COLO829 (cell line): ENCODE results near the gene SCAP.
"Not testable (repeated sequence)": the region's sequence is repeated elsewhere in the genome, so short reads cannot be mapped to it uniquely, and the experiment has no call there.

Experiments used
- DNase-seq: peaks from one replicate; pipeline ENCODE4 v3.0.0; 2012; ENCODE audit warnings: low spot score

The SCAP gene

DNA sequence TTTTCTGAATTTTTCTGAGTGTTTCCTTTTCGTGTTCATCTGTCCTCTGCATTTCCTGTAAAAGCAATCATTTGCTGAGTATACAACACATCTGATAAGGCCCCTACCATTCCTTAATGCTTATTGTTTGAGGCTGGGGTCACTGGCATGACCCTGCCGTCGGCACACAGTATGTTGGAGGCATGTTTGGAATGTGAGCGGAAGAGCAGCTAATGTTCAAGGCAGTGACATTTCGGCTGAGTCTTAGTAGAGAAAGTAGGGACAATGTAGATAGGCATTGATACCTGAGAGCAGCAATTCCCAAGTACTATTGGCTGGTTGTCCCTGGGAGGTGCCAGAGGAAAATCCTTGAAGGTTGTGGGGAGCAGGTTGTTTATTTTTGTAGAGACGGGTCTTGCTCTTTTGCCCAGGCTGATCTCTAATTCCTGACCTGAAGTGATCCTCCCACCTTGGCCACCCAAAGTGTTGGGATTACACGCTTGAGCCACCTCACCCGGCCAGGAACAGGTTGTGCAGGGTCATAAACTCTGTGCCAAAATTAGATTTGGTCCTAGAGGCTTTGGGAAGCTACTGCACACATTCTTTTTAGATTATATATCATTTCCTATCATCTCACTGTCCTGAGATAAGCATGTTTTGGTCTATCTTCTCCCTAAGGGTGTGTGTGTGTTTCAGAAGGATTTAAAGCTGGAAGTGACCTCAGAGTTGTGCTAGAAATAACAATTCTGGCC is 81.4 kb downstream of the SCAP start:
- no peak for DNase-seq

DNA sequence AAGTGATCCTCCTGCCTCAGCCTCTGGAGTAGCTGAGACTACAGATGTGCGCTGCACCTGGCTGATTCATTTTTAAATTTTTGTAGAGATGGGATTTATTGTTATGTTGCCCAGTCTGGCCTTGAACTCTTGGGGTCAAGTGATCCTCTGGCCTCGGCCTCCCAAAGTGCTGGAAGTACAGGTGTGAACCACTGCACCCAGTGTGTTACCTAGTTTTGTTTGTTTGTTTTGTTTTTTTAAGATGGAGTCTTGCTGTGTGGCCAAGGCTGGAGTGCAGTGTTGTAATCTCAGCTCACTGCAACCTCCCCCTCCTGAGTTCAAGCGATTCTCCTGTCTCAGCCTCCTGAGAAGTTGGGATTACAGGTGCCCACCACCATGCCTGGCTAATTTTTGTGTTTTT is 82.8 kb downstream of the SCAP start:
- no peak for DNase-seq

DNA sequence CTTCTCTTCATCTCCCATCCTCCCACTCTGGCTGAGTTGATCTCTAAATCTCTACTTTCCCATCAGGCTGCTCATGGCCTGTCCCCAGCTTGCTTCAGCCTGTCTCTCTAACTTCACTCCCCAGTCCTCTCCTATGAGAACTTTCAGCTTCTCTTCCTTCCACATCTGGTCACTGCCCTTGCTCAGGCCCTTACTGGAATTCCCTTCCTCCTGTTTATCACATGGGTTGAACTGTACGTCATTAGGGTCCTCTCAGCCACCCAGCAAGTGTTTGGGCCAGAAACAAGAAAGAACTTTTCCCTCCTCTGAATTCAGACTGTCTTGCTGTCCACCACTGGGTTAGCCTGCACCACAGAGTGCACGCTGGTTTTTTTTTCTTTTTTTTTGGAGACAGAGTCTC is 89.9 kb downstream of the SCAP start:
- no peak for DNase-seq

DNA sequence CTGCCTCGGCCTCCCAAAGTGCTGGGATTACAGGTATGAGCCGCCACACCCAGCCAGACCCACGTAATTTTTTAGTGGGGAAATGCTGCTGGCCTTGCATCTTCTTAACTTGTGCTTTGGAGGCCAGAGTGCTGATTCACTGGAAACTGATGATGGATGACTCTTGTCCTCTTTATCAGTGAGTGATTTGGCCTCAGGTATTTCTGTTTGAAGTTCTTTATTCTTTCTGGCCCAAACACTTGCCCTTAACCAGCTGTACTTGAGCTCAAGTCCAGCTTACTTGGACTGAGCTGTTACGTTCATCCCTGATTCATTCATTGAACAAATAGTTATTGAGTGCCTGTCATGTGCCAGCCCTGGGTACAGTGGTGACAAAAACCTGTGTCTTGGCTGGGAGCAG is 90.7 kb downstream of the SCAP start:
- DNase-seq = no peak

DNA sequence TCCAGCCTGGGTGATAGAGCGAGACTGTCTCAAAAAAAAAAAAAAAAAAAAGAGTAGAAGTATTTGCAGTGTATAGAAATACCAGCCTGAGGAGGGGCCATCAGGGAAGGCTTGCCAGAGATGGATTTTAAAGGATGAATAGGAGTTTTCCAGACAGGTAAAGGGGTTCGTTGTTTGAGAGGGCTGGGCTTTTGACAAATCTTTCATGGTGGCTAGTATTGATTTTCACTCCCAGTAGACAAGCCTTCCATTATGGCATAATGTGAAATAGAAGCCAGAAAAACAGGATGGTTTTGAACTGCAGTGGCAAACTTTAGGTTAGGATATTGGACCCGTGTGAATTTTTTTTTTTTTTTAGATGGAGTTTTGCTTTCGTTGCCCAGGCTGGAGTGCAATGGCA is 91.3 kb downstream of the SCAP start:
- DNase-seq = no peak

DNA sequence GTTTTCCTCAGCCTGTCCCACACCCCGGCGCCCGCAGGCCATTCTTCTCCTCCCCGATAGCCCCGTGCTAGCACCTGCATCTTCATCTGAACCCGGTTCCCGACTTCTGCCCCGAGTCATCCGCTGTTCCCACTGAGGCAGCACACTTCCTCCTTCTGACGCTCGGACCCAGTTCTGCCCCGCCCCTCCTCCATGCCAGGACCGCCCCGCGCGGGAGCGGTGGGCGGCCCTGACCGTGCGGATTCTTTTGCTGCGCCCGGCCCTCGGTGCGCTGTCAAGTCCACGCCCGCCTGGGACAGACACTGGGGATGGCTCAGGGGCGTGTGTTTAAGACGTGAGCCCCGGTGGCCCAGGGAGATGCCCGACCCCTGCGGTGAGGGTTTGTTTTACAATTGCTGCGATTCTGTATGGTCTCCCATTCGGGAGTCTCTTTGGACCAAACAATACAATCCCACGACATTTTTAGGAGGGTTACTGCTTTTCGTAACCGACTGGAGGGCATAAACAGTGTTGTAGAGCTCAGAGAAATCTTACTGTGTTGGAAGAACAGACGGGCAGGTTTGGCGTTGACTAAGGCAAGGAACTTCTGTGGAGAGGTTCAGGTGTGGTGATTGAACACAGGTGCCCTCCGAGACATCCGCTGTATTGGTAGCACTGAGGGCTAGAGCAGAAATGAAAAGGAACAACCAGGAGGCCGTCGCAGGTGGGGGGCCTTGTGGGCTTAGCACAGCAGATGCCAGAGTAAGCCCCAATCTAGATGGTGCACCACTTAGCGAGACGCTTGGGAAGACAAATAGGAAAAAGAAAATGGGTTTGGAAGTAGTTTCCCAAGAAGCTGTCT is 94.2 kb downstream of the SCAP start:
- peak; percentile 93 for DNase-seq

DNA sequence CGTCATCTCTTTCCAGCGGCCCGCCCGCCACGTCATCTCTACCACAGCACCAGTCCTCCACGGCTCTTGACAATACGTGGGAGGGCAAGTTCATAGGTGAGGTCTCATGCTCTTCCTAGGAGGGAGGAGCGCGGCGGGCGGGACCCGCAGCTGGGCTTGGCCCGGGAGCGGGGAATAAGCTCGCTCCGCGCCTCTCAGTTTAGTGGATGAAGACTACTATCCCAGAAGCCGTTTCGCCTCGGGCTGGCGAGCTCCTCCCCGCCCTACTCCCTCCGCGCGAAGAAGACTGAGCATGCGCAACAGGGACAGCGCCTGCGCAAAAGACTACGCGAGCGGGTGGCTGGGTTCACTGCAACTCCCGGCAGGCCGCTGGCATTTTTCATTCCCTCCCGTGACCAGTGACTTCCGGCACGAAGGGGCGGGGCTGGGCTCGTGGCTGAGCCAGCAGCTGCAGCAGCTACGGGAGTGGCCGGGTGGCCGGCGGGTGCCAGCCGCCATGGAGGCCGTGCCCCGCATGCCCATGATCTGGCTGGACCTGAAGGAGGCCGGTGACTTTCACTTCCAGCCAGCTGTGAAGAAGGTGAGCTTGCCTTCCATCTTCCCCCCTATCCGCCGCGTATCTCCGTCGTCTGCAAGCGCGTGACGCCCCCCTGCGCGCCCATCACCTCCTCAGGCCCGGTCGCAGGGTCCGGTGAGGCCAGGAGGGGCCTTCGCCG is 95.0 kb downstream of the SCAP start, which contains the start of gene PTPN23:
Gene PTPN23 (plus strand): TSS at position 421 of the 716 bp plus-strand sequence. CDS start 76 bp downstream, at position 497.
- peak; percentile 100 for DNase-seq

DNA sequence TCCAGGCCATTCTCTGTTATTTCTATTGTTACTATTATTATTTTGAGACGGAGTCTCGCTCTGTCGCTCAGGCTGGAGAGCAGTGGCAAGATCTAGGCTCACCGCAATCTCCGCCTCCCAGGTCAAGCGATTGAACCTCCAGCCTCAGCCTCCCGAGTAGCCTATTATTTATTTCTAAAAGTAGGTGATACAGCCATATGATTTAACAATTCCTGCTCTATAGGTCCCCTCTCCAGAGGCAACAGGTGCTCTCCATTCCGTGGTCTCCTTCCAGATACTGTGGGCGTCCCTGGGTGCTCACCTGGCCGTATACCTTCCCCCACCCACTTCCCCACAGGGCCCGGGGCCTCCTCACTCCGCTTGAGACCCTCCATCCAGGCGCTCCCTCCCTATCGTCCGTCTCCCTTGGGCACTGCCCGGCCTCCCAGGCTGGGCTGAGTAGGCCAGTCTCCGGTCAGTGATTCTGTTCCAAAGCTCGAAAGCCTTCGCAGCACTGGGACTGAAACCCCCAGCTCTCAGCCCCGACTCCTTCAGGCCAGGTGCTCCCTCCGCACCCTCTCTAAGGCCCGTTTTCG is 95.6 kb downstream of the SCAP start:
- no peak for DNase-seq

DNA sequence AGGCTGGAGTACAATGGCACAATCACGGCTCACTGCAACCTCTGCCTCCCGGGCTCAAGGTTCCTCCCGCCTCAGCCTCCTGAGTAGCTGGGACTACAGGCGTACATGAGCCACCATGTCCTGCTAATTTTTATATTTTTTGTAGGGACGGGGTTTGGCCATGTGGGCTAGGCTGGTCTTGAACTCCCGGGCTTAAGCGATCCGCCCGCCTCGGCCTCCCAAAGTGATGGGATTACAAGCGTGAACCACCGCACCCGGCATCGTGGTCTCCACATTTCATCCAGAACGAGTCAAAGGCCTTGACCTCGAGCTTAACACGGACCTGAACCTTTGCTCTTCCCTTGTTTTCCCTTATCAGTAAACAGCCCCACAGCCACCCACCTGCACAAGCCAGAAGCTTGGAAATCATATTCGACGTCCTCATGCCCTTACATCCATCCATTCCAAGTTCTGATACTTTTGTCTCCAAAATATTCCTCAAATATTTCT is 96.3 kb downstream of the SCAP start:
- DNase-seq = no peak

DNA sequence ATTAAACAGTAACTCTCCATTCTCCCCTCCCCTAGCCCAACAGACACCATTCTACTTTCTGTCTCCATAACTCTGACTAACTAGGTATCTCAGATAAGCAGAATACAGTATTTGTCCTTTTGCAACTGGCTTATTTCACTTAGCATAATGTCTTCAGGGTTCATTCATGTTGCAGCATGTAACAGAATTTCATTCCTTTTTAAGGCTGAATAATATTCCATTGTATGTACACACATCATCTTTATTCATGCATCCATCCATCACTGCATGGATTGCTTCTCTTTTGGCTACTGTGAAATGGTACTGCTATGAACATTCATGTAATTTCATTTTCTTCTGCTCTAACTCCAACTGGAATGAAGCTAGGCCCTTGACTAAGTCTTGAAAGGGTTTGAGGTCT is 96.9 kb downstream of the SCAP start:
- DNase-seq = no peak

DNA sequence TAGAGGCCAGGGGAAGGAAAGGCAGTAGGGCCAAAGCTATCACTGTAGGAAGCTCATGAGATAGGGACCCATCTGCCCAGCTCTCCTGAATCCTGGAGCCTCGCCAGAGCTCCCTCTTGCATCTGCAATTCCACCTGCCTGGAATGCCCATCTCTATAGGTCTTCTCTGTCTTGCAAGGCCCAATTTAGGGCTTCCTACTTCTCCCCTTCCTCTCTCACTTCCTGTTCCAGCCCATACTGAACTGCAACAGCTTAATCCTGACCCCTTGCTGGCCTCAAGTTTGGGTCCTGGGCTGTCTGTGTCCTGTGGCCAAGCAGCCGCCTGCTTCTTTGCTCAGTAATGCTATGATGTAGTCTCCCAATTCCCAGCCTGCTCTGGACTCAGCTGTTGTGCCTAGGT is 98.6 kb downstream of the SCAP start:
- no peak for DNase-seq

DNA sequence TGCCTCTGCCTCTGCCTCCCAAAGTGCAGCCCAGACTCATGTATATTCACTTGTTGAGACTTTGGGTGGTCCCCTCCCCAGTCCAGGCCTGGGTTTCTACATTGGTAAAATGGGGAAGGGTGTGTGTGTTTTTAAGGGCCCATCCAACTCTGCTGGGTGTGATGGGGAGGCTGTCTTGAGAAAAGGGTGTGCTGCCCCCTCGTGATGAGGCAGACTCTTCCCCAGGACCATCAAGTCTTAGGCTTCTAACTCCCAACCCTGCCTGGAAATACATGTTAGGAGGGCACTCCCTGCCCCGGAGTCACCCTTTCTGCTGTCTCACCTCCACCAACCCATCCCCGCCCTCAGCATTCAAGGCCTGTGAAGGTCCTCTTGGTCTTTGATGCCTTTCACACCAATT is 99.3 kb downstream of the SCAP start:
- DNase-seq = no peak

DNA sequence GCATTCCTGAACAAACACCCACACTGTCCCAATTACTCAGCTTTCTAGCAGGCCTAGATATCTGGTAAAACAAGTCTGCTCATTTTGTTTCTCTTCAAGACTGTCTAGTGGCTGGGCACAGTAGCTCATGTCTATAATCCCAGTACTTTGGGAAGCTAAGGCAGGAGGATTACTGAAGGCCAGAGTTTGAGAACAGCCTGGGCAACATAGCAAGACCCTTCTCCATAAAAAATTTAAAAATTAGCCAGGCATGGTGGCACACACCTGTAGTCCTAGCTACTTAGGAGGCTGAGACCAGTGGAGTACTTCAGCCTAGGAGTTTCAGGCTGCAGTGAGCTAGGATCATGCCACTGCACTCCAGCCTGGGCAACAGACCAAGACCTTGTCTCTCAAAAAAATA is 101.2 kb downstream of the SCAP start:
- DNase-seq = no peak

DNA sequence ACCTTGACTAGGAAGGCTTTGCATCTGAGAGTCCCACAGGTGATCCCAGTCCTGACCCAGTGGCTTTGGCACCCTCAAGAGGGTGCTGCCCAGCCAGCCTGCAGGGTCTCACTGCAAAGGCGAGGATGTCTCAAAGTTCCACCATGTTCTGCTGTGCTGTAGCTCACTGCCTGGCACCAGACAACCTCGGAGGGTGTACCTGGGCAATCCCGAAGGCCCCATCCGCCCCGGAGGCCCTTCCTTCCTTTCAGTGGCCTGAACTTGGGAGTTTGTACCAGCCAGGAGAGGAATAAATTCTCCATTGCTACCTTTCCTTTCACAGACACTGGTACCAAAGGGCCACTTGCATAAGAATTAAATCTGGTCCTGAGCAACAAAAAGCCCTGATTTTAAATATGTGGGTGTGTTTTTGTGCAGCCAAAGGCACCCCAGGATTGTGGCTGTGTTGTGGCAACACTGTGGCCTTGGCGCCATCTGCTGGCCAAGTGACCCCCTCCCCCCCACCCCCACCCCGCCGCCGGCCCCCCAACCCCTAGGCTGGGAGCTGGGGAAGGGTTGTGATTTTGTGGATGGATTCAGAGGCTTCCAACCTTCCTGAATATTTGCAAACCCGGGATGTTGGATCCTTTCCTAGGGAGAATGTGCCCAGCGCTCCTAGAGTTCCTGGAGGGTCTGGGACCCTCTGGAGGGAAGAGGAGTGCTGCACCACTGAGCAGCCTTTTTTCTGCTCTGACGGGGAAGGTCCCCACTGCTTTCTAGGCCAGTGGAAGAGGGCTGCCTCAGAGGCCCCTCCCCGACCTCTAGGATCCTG is 104.6 kb downstream of the SCAP start:
- no peak for DNase-seq

DNA sequence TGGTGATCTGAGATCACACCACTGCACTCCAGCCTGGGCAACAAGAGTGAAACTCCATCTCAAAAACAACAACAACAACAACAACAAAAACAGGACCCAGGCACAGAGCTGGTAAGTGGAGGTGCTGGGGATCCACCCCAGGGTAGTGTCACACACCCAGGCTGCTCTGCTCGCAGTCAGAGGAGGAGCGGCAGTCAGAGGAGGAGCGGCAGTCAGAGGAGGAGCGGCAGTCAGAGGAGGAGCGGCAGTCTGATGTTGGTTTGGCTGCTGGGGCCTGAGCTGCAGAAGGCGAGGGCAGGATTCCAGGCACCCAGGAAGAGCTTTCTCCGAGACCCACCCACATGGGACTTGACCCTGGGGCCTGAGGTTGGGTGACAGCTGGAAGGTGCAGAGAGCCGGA is 105.7 kb downstream of the SCAP start:
- not testable (repeated sequence) for DNase-seq

DNA sequence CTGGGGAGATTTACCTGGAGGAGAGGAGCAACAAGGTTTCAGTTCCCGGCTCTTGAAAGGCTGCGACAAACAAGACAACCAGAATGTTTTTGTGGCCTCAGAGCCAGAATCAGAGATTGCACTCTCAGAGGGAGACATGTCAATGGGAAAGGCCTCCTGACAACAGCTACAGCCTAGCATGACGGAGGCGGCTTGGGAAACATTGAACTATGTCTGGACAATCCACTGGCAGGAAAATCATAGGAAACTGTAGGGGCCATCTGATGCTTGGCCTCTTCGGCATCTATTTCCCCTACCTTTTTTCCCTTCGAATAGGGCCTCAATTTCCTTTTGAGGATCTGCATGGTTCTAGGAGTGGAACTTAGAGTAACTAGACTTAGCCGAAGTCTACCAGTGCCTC is 108.1 kb downstream of the SCAP start:
- DNase-seq = no peak

DNA sequence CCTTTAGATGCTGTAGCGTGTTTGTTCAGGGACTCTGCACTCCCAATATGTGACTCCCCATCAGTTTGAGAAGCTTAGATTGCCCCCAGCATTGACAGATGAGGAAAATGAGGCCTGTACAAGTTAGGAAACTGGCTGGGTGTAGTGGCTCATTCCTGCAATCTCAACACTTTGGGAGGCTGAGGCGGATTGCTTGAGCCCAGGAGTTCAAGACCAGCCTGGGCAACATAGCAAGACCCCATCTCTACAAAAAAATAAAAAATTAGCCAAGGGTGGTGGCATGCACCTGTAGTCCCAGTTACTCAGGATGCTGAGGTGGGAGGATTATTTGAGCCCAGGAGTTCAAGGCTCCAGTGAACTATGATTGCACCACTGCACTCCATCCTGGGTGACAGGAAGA is 108.9 kb downstream of the SCAP start:
- DNase-seq = no peak

DNA sequence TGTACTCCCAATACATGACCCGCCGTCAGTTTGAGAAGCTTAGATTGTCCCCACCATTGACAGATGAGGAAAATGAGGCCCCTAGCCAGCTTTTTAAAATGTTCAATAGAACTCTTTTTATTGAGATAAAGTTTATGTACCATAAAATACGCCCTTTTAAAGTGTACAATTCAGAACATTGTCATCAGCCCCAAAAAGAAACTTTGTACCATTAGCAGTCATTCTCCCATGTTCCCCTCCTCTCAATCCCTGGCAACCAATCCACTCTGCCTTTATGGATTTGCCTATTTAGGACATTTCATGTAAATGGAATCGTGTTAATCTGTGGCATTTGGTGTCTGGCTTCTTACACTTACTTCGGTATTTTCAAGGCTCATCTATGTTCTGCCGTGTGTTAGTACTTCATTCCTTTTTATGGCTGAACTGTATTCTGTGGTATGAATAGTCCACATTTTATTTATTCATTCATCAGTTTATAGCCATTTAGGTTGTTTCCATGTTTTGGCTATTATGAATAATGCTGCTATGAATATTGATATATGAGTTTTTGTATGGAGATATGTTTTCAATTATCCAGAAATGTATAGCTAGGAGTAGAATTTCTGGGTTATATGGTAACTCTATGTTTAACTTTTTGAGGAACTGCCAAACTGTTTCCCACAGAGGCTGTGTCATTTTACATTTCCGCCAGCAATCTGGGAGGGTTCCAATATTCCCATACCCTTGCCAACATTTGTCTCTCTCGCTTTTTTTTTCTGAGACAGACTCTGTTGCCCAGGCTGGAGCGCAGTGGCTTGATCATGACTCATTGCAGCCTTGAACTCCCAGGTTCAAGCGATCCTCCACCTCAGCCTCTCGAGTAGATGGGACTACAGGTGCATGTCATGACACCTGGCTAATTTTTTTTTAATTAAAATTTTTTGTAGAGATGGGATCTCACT is 110.3 kb downstream of the SCAP start:
- no peak for DNase-seq
